Measurements from ENCODE around the gene TRH. TPM values are rescaled to one million over a fixed set of nuclear protein-coding genes. Genes with fewer than 3 reads are reported as not detected.
"Not testable (repeated sequence)": the region's sequence is repeated elsewhere in the genome, so short reads cannot be mapped to it uniquely, and the experiment has no call there.

The TRH gene
- total and polyA plus RNA-seq, 12 donors = 0.01 to 0.28 TPM; not detected in 10

DNA sequence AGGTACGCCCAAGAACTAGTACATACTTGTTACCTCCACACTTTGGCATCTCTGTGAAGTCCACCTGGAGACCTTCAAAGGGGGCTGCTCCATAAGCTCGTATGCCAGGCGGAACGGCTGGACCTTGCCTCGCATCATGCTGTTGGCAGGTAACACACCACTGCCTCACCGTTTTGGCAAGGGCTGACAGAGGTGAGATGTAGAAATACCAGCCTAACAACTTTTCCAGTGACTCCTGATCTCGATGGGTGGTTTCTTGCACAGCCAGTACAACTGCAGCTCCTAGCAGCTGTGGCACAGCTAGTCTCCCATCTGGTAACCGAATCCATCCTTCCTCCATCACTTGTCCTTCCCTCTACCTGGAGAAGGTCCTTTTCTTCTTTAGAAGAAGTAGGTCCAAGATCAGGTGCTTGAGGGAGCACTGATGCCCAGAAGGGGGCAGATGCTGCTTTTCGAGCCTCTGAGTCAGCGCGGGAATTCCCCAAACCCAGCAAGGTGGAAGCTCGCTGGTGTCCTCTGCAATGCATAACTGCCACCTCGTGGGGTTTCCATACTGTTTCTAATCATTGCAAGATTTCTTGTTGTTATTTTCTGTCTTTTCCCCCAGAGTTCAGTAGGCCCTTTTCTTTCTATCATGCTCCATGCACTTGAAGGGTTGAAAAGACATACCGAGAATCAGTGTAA, 51.8 kb downstream of the TRH start:
- H3K4me3 ChIP-seq; DNase-seq; H3K9me3 ChIP-seq; H3K27me3 ChIP-seq; ATAC-seq; intact Hi-C loops (cut with DNase I); H3K27ac ChIP-seq; H3K4me1 ChIP-seq; H3K36me3 ChIP-seq: not testable (repeated sequence)
- 76 to 79% methylated on average over 10 to 11 of the region's 14 CpGs for WGBS, 2 donors
- TF ChIP-seq, protein P1, sequence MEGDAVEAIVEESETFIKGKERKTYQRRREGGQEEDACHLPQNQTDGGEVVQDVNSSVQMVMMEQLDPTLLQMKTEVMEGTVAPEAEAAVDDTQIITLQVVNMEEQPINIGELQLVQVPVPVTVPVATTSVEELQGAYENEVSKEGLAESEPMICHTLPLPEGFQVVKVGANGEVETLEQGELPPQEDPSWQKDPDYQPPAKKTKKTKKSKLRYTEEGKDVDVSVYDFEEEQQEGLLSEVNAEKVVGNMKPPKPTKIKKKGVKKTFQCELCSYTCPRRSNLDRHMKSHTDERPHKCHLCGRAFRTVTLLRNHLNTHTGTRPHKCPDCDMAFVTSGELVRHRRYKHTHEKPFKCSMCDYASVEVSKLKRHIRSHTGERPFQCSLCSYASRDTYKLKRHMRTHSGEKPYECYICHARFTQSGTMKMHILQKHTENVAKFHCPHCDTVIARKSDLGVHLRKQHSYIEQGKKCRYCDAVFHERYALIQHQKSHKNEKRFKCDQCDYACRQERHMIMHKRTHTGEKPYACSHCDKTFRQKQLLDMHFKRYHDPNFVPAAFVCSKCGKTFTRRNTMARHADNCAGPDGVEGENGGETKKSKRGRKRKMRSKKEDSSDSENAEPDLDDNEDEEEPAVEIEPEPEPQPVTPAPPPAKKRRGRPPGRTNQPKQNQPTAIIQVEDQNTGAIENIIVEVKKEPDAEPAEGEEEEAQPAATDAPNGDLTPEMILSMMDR (IDR thresholded peaks at IDR 0.05) = peak in 3 of 9 donors; percentile 10 to 26 (median 14)

DNA sequence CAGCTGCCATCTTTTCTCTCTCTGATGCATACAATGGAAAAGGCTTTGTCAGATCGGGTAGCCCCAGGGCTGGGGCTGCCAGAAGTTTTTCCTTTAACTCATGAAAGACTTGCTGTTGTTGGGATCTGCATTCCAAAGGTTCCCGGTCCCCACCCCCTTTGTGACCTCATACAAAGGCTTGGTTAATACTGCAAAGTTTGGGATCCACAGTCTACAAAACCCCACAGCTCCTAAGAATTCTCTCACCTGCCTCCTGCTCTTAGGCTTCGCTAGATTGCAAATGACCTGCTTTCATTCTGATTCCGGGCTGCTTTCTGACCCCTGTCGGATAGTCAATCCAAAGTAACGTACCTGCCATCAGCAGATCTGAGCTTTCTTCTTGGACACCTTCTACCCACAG, 52.9 kb downstream of the TRH start:
- H3K36me3 ChIP-seq; H3K27ac ChIP-seq; DNase-seq; H3K9me3 ChIP-seq; ATAC-seq; H3K4me1 ChIP-seq; H3K4me3 ChIP-seq; H3K27me3 ChIP-seq; intact Hi-C loops (cut with DNase I): not testable (repeated sequence)
- 71 to 72% methylated on average over 5 of the region's 6 CpGs for WGBS, 2 donors

Other genes with a start within 250 kb of the TRH start
- gene TMCC1, start 81.0 kb upstream of the TRH start, total RNA-seq = 10 to 100 TPM; 23.5 to 36.0 (median 28.1) TPM
- gene TMCC1, start 81.0 kb upstream of the TRH start, polyA plus RNA-seq = 10 to 100 TPM in 1 of 2 donors, 1 to 10 TPM in 1; 5.3 to 13.2 TPM
- not detected for gene ALG1L2, start 107.1 kb downstream of the TRH start, total RNA-seq
- gene ALG1L2, start 107.1 kb downstream of the TRH start, polyA plus RNA-seq = not detected